HUES64 (cell line): ENCODE measurements around the gene ZNF862.

ENCODE experiments used
- H3K27ac ChIP-seq: 2 replicates; pipeline ENCODE4 v1.7.0; 2013; ENCODE audit warnings: low read depth, low read length, inconsistent platforms
- H3K27me3 ChIP-seq: 2 replicates; pipeline ENCODE4 v1.6.1; 2013; ENCODE audit warnings: mild to moderate bottlenecking, low read length; ENCODE audit not compliant: insufficient read depth
- H3K36me3 ChIP-seq: 2 replicates; pipeline ENCODE4 v1.6.1; 2013; ENCODE audit warnings: mild to moderate bottlenecking, low read length; ENCODE audit not compliant: insufficient read depth
- H3K4me1 ChIP-seq: 2 replicates; pipeline ENCODE4 v1.6.1; 2013; ENCODE audit warnings: mild to moderate bottlenecking, low read length, moderate library complexity; ENCODE audit not compliant: insufficient read depth
- H3K4me3 ChIP-seq: 2 replicates; pipeline ENCODE4 v1.5.1; 2013; ENCODE audit warnings: mild to moderate bottlenecking, low read length, moderate library complexity
- H3K9ac ChIP-seq: 2 replicates; pipeline ENCODE4 v1.6.1; 2013; ENCODE audit warnings: mild to moderate bottlenecking, low read depth, low read length
- H3K9me3 ChIP-seq: 2 replicates; pipeline ENCODE4 v1.6.1; 2013; ENCODE audit warnings: low read depth, low read length; ENCODE audit not compliant: insufficient read depth
- WGBS: fragments of 150-250, 120-280 bp; methylation state at CpG from one replicate; pipeline ENCODE4 v1.1.7; 2013; ENCODE audit warnings: missing lambda C conversion rate; 5-methylcytosine and 5-hydroxymethylcytosine counted together

Gene ZNF862

DNA sequence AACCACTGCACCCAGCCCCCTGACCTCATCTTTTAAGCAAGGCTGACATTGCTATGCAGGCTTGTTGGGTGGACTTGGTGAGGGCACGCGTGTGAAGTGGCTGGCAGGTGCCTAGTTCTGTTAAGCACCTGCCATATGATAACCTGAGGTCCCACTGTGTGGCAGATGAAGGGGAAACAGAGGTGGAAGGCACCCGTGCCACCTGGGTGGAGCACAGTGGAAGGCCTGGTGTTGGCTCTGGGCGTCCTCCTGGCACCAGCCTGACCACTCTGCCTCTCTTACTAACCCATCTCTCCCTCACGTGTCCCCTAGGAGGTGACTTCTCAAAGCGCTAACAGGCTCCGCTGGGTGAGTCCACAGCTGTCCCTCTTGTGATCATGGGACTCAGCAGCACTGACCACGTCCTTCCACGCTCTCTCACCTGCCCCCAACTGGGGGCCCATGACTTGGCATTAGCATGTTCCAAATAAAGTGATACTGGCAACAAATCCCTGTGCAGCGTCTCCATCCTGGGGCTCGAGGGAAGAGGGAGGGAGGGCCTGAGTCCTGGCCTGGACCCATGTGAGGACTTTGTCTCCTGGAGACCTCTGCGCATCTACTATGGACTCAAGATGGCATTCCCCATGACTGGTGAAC, 4.6 kb upstream of the ZNF862 start:
- H3K4me1 ChIP-seq = peaks cover 9% of the 10 kb centered on the region; the same call in 1 of the 2 replicates
- WGBS = 88% methylated on average over 12 of the region's 12 CpGs
- H3K36me3 ChIP-seq = no peaks in the 10 kb centered on the region
- H3K9ac ChIP-seq = no peak overlapping the region
- H3K27me3 ChIP-seq = peaks cover 10% of the 10 kb centered on the region; the same call in 1 of the 2 replicates
- H3K4me3 ChIP-seq = no peak overlapping the region
- H3K9me3 ChIP-seq = no peaks in the 10 kb centered on the region
- no peak overlapping the region for H3K27ac ChIP-seq

DNA sequence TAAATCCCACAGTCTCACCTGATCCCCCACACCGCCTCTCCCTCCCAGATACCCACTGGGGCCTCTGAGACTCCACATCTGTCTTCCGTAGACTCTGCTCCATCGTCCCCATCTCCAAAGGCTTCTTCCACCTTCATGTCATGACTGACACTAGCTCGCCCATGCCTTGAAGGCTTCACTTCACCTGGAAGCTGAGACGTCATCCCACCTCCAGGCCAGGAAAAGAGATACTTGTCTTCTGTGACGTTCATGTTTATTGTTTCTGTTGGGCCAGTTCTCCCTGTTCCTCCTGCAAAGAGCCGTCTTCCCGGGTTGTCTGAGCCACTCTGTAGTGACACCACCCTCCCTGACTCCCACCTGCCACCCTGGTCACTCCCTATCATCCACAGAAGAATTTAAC, 3.6 kb upstream of the ZNF862 start:
- Histone ChIP-seq H3K36me3 (no peaks in the 10 kb centered on the region), H3K9ac (no peak overlapping the region), H3K9me3 (no peaks in the 10 kb centered on the region), H3K4me1 (peaks cover 14% of the 10 kb centered on the region), H3K27ac (no peak overlapping the region), H3K27me3 (peaks cover 18% of the 10 kb centered on the region), H3K4me3 (no peak overlapping the region)
- 88% methylated on average over 8 of the region's 8 CpGs for WGBS

DNA sequence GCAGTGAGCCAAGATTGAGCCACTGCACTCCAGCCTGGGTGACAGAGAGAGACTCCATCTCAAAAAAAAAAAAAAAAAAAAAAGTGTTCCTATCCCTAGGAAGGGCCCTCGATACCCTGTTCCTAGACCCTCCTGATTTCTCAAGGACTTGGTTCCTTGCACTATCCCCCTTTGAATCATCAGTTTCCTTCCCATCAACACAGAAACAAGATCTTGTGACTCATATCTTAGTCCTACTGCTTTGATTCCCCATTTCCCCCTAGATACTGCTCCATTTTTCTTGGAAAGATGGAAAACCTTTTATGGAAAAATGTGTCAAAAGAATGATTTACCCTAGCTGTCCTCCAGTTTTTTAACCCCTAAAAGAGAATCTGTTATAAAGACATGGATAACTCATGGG, 1.7 kb upstream of the ZNF862 start:
- Histone ChIP-seq H3K27me3 (peaks cover 20% of the 10 kb centered on the region), H3K9ac (no peak overlapping the region), H3K27ac (no peak overlapping the region), H3K4me1 (peaks cover 12% of the 10 kb centered on the region), H3K9me3 (no peaks in the 10 kb centered on the region), H3K36me3 (no peaks in the 10 kb centered on the region), H3K4me3 (no peak overlapping the region)
- 95% methylated on average over 1 of the region's 1 CpG for WGBS

DNA sequence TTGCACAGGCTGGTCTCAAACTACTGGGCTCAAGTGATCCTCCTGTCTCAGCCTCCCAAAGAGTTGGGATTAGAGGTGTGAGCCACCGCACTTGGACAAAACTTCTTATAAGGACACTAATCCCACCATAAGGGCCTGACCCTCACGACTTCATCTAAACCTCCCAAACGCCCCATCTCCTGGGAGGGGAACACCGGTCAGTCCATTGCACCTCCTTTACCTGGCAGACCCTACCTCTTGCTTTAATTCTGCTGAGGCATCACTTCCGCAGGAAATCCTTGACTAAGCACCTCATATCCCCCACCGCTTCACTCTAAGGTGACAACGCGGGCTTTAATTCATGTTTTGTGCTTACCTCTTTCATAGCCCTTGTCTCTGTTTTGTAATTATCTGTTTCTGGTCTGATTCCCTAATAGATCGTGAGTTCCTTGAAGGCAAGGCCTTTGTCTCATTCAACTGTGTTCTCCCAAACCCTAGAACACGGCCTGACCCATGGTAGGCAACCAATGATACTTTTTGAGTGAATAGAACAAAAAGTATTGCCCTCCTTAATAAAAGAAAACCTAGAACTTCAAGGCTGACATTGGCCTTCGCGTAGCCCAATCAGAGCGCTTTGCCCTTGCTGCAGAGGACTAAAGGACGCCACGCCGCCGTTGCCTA, 481 bp upstream of the ZNF862 start:
- peaks cover 30% of the 10 kb centered on the region for H3K27me3 ChIP-seq
- peaks cover 5% of the 10 kb centered on the region for H3K4me1 ChIP-seq
- 36% methylated on average over 17 of the region's 17 CpGs for WGBS
- no peak overlapping the region for H3K4me3 ChIP-seq
- H3K9ac ChIP-seq = no peak overlapping the region
- H3K9me3 ChIP-seq = no peaks in the 10 kb centered on the region
- H3K36me3 ChIP-seq = no peaks in the 10 kb centered on the region
- H3K27ac ChIP-seq = no peak overlapping the region

DNA sequence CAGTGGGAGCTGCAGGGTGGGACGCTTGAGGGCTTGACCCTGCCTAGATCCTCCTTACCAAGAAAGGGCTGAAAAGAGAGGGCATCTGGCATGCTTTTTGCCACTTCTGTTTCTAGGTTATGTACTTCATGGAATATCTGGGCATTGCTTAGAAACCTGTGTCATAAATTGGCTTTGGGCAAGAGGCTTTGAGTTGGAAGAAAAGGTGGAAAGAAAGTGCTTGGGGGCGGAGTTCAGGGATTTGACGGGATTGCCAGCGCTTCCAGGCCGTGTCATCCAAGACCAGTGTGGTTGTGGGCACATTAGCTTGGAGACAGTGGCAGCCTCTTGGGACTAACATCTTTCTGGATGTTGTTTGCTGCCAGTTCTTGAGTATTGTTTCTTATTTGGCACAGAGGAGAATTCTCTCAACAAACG, 825 bp downstream of the ZNF862 start:
- H3K9ac ChIP-seq = peak overlapping the region; percentile 63
- H3K4me3 ChIP-seq = peak overlapping the region; percentile 85
- peaks cover 33% of the 10 kb centered on the region for H3K27me3 ChIP-seq
- 10% methylated on average over 6 of the region's 6 CpGs for WGBS
- H3K27ac ChIP-seq = 0 out of 2 replicates have a peak overlapping the region, but pooled peaks have one; percentile 5
- no peaks in the 10 kb centered on the region for H3K9me3 ChIP-seq
- no peaks in the 10 kb centered on the region for H3K36me3 ChIP-seq
- peaks cover 5% of the 10 kb centered on the region for H3K4me1 ChIP-seq

DNA sequence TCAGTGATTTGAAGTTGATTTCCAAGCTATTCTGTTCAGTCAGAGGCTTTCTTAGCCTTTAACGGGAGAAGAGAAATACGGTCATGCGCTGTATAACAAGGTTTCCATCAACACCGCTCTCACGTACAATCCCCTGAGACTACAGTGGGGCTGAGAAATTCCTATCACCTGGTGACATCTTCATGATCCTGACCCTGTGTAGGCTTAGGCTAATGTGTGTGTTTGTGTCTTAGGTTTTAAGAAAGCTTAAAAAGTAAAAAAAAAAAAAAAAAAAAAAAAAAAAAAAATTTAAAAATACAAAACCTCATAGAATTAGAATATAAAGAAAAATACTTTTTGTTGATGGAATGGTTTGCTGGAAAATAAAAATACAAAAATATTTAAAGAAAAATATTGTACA, 1.8 kb downstream of the ZNF862 start:
- peaks cover 5% of the 10 kb centered on the region for H3K4me1 ChIP-seq
- H3K9me3 ChIP-seq = no peaks in the 10 kb centered on the region
- no peak overlapping the region for H3K4me3 ChIP-seq
- WGBS = 97% methylated on average over 5 of the region's 5 CpGs
- H3K9ac ChIP-seq = no peak overlapping the region
- H3K27ac ChIP-seq = no peak overlapping the region
- H3K36me3 ChIP-seq = no peaks in the 10 kb centered on the region
- peaks cover 32% of the 10 kb centered on the region for H3K27me3 ChIP-seq

DNA sequence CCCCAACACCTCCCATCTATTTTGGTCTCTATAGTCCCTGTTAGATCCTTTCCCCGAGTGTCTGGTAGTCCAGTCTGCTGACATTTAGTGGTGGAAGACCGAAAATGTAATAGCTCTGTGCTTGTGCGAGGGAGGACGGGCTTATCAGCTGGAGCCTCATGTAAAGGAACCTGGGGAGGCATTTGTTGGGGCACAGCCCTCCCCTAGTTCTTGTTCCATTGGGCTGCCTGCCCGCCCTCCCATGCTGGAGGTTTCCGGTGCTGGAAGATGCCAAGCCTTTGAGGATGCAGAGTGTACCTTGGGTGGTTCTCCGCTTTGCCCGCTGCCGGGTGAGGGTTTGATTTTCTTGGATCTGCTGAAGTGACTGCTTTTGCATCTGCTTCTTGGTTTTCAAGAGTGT, 5.4 kb downstream of the ZNF862 start:
- H3K4me1 ChIP-seq = peaks cover 5% of the 10 kb centered on the region
- H3K9me3 ChIP-seq = no peaks in the 10 kb centered on the region
- H3K36me3 ChIP-seq = no peaks in the 10 kb centered on the region
- H3K27me3 ChIP-seq = peaks cover 25% of the 10 kb centered on the region
- no peak overlapping the region for H3K9ac ChIP-seq
- no peak overlapping the region for H3K27ac ChIP-seq
- WGBS = 96% methylated on average over 9 of the region's 9 CpGs
- H3K4me3 ChIP-seq = no peak overlapping the region

DNA sequence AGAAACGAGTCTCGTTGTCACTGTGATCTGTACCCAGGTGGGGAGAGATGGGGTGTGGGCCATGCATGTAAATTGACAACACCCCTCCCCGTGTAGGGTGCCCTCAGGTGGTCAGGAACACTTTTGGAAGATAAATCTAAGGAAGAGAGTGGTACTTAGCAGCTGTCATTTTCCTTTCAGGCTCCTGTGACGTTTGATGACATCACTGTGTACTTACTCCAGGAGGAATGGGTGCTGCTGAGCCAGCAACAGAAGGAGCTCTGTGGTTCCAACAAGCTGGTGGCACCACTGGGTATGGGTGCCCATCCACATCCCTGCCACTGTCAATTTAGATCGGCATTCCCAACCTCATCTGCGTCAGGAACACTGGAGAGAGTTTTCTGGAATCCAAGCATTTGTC, 6.3 kb downstream of the ZNF862 start:
- Histone ChIP-seq H3K9me3 (no peaks in the 10 kb centered on the region), H3K4me3 (no peak overlapping the region)

DNA sequence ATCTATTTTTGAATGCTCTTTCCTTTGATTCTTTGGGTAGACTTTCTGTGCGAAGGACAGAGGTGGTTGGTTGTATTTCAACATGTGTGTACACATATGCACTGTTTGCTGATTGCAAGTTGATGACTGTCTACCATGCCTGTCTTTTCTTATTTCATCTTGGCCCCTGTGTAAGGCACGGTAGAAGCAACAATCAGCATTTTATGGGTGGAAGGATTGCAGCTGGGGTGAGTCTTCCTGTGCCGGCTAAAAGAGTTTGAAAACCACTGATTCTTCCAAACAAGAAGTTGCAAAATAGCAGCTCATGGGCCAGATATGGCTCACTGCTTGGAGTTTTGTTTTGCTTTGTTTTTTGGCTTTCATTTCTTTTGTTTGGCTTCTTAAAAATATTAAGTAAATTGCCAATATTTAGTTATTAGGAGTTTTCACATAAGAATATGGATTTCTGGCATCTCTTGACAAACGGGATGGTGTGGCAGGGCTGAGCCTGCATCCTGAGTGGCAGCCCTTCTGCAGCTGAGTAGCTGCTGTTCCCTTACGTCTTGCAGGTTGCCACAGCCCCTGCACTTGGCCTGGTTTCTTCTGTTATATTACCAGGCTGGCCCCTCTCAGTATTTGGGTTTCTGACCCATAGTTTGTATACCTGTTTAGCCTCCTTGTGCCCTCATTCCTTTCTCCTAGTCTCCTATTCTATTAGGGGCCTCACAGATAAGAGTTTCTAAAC, 7.2 kb downstream of the ZNF862 start:
- H3K27ac ChIP-seq = no peak overlapping the region
- H3K9me3 ChIP-seq = no peaks in the 10 kb centered on the region
- no peaks in the 10 kb centered on the region for H3K4me1 ChIP-seq
- no peak overlapping the region for H3K9ac ChIP-seq
- H3K27me3 ChIP-seq = peaks cover 13% of the 10 kb centered on the region; the same call in 1 of the 2 replicates
- H3K36me3 ChIP-seq = no peaks in the 10 kb centered on the region
- no peak overlapping the region for H3K4me3 ChIP-seq
- WGBS = 96% methylated on average over 5 of the region's 5 CpGs

More for the DNA sequence above, 6.3 kb downstream of the ZNF862 start:
- Histone ChIP-seq H3K27ac (no peak overlapping the region), H3K4me1 (peaks cover 2% of the 10 kb centered on the region), H3K27me3 (peaks cover 18% of the 10 kb centered on the region), H3K36me3 (no peaks in the 10 kb centered on the region), H3K9ac (no peak overlapping the region)
- WGBS = 75% methylated on average over 6 of the region's 6 CpGs

DNA sequence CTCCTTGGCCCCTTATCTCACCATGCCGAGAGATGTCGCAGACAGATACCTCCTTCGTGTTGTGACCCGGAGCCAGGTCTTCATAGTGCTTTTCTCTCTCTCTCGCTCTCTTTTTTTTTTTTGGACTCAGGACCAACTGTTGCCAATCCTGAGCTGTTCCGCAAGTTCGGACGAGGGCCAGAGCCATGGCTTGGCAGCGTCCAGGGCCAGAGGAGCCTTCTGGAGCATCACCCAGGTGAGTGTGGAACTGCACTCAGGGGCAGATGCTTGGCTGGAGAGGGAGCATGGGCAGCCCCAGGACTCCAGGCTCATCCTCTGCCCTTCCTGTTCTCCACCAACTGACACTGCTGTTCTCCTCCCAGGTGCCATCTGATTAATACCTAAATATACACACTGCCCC, 7.8 kb downstream of the ZNF862 start:
- Histone ChIP-seq H3K27me3 (peaks cover 13% of the 10 kb centered on the region; the same call in 1 of the 2 replicates), H3K4me1 (no peaks in the 10 kb centered on the region), H3K27ac (no peak overlapping the region), H3K9ac (no peak overlapping the region), H3K9me3 (no peaks in the 10 kb centered on the region), H3K36me3 (no peaks in the 10 kb centered on the region), H3K4me3 (no peak overlapping the region)
- WGBS = 92% methylated on average over 9 of the region's 9 CpGs

DNA sequence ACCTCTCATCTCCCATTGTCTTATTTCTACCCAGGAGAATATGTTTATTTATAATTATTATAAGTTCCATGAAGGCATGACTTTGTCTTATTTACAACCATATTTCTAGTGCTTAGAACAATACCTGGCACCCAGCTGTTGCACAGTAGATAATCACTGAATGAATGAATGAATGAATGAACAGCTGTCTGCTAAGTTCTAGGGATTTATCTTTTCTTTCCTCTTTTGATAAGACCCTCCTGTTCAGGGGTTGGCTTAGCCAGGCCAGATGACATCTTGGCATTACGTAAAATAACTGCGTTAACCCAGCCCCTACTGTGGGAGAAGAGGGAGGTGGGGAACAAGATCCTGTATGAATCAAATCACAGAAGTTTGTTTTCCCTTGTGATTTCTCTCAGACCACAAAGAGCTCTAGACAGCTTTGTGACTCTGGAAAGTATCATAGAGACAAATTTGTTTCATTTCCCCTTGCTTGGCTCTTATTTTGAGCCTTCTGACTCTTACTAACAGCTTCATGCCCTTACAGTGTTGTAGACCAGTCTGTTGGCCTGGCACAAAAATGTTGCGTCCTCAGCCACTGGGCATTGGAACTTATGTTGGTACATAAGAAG, 8.4 kb downstream of the ZNF862 start:
- no peaks in the 10 kb centered on the region for H3K36me3 ChIP-seq
- peaks cover 13% of the 10 kb centered on the region; the same call in 1 of the 2 replicates for H3K27me3 ChIP-seq
- no peak overlapping the region for H3K9ac ChIP-seq
- no peaks in the 10 kb centered on the region for H3K4me1 ChIP-seq
- over 99% methylated on average over 3 of the region's 3 CpGs for whole genome bisulfite sequencing
- H3K27ac ChIP-seq = no peak overlapping the region
- H3K9me3 ChIP-seq = no peaks in the 10 kb centered on the region
- no peak overlapping the region for H3K4me3 ChIP-seq
